Neural progenitor cell (in vitro differentiated cells): ENCODE measurements around the gene CYP2C18.

Experiments
- CTCF ChIP-seq: fragments of 200-600 bp; sonication (generic); IDR thresholded peaks from 2 replicates; pipeline ENCODE4 v1.5.1; 2017; ENCODE audit warnings: antibody characterized with exemption, mild to moderate bottlenecking
- EZH2 ChIP-seq: fragments of 200-600 bp; sonication (generic); IDR thresholded peaks from 2 replicates; pipeline ENCODE4 v1.6.1; 2017; ENCODE audit warnings: antibody characterized with exemption, mild to moderate bottlenecking, moderate library complexity
- EZH2phosphoT487 ChIP-seq: fragments of 200-600 bp; sonication (generic); IDR thresholded peaks from 2 replicates; pipeline ENCODE4 v1.6.1; 2017; ENCODE audit warnings: antibody characterized with exemption

GRCh38 chr10:94666391-94667102 is 17.0 kb upstream of the CYP2C18 start:
- no peak for TF ChIP-seq EZH2phosphoT487
- TF ChIP-seq CTCF, result no peak
- TF ChIP-seq EZH2, result no peak
